ENCODE measurements around the gene IL1R2.
A peak's percentile ranks its signal among the peaks of the same experiment; 100 is the strongest.

Gene IL1R2

GRCh38 chr2:102069311-102069974 is 77.7 kb downstream of the IL1R2 start:
- peak overlapping the region; percentile 82 for H3K18ac ChIP-seq (ENCODE audit: low read length)
- no peak overlapping the region for H3K27ac ChIP-seq (replicated peaks; ENCODE audit: low read length)
- no peak overlapping the region for H2AK5ac ChIP-seq (ENCODE audit: low read depth, low read length)
- no peak overlapping the region for H4K8ac ChIP-seq (ENCODE audit: low read depth, low read length)
- no peak overlapping the region for H3K23ac ChIP-seq (ENCODE audit: low read depth, low read length, poor library complexity)
- H2BK15ac ChIP-seq (ENCODE audit: low read length): no peak overlapping the region
- no peak overlapping the region for H2BK120ac ChIP-seq (ENCODE audit: low read depth, low read length)
- H3K4me2 ChIP-seq (ENCODE audit: insufficient read depth, low read length, poor library complexity, severe bottlenecking): no peak overlapping the region
- H3K4me1 ChIP-seq (ENCODE audit: control insufficient read depth in 2 of 2, insufficient read depth in 1 of 2, low read depth in 1 of 2, low read length in 2 of 2): peaks cover 0 to 2% of the 10 kb centered on the region in 2 donors
- no peak overlapping the region for H3K14ac ChIP-seq (ENCODE audit: low read length)
- no peak overlapping the region for H3K9ac ChIP-seq (ENCODE audit: low read depth, low read length, poor library complexity)
- WGBS, 2 donors (ENCODE audit: extremely low coverage in 2 of 2, insufficient read length in 2 of 2, insufficient replicate concordance in 1 of 2): no CpG with 5 or more reads among the region's 8 CpGs
- no peaks in the 10 kb centered on the region for H3K36me3 ChIP-seq (replicated peaks in 1 of 2; ENCODE audit: control insufficient read depth in 2 of 2, insufficient read depth in 2 of 2, low read length in 2 of 2)
- no peak overlapping the region for H3K4ac ChIP-seq (ENCODE audit: low read length)
- H2BK5ac ChIP-seq (ENCODE audit: low read length): no peak overlapping the region
- no peaks in the 10 kb centered on the region for H3K79me1 ChIP-seq (ENCODE audit: low read depth, low read length)
- DNase-seq (ENCODE audit: low spot score): no peak
- no peak overlapping the region for H4K91ac ChIP-seq (ENCODE audit: low read depth, low read length, poor library complexity)
- no peaks in the 10 kb centered on the region for H3K27me3 ChIP-seq (ENCODE audit: control insufficient read depth in 3 of 3, insufficient read depth in 3 of 3, low read depth in 1 of 3, low read length in 3 of 3)
- H2BK12ac ChIP-seq (ENCODE audit: low read length): no peak overlapping the region
- H2AFZ ChIP-seq (ENCODE audit: low read length): no peak overlapping the region
- H3K9me3 ChIP-seq (replicated peaks in 1 of 2; ENCODE audit: control insufficient read depth in 2 of 2, insufficient read depth in 1 of 2, low read depth in 1 of 2, low read length in 2 of 2): no peaks in the 10 kb centered on the region
- no peak overlapping the region for H3K4me3 ChIP-seq (ENCODE audit: low read length in 2 of 2)

- no peak for DNase-seq (ENCODE audit: low spot score)
These were observed 78.4 kb downstream of the IL1R2 start for GRCh38 chr2:102070058-102070642.

GRCh38 chr2:102072741-102073140 is 81.0 kb downstream of the IL1R2 start:
- no peak overlapping the region for H3K4ac ChIP-seq (ENCODE audit: low read length)
- no peak overlapping the region for H4K91ac ChIP-seq (ENCODE audit: low read depth, low read length, poor library complexity)
- no peak overlapping the region for H2BK120ac ChIP-seq (ENCODE audit: low read depth, low read length)
- H2BK5ac ChIP-seq (ENCODE audit: low read length): no peak overlapping the region
- H3K4me1 ChIP-seq (ENCODE audit: control insufficient read depth in 2 of 2, insufficient read depth in 1 of 2, low read depth in 1 of 2, low read length in 2 of 2): no peaks in the 10 kb centered on the region
- no peak overlapping the region for H3K9ac ChIP-seq (ENCODE audit: low read depth, low read length, poor library complexity)
- H3K23ac ChIP-seq (ENCODE audit: low read depth, low read length, poor library complexity): no peak overlapping the region
- DNase-seq (ENCODE audit: low spot score): no peak
- no peak overlapping the region for H3K4me3 ChIP-seq (ENCODE audit: low read length in 2 of 2)
- H3K18ac ChIP-seq (ENCODE audit: low read length): no peak overlapping the region
- no peak overlapping the region for H3K14ac ChIP-seq (ENCODE audit: low read length)
- H2BK12ac ChIP-seq (ENCODE audit: low read length): no peak overlapping the region
- H3K9me3 ChIP-seq (replicated peaks in 1 of 2; ENCODE audit: control insufficient read depth in 2 of 2, insufficient read depth in 1 of 2, low read depth in 1 of 2, low read length in 2 of 2): no peaks in the 10 kb centered on the region
- no CpG with 5 or more reads among the region's 5 CpGs for WGBS, 2 donors (ENCODE audit: extremely low coverage in 2 of 2, insufficient read length in 2 of 2, insufficient replicate concordance in 1 of 2)
- H3K36me3 ChIP-seq (replicated peaks in 1 of 2; ENCODE audit: control insufficient read depth in 2 of 2, insufficient read depth in 2 of 2, low read length in 2 of 2): no peaks in the 10 kb centered on the region
- no peaks in the 10 kb centered on the region for H3K27me3 ChIP-seq (ENCODE audit: control insufficient read depth in 3 of 3, insufficient read depth in 3 of 3, low read depth in 1 of 3, low read length in 3 of 3)
- no peak overlapping the region for H2BK15ac ChIP-seq (ENCODE audit: low read length)
- H2AFZ ChIP-seq (ENCODE audit: low read length): no peak overlapping the region
- H4K8ac ChIP-seq (ENCODE audit: low read depth, low read length): no peak overlapping the region
- no peak overlapping the region for H3K4me2 ChIP-seq (ENCODE audit: insufficient read depth, low read length, poor library complexity, severe bottlenecking)
- H3K79me1 ChIP-seq (ENCODE audit: low read depth, low read length): no peaks in the 10 kb centered on the region
- no peak overlapping the region for H3K27ac ChIP-seq (replicated peaks; ENCODE audit: low read length)
- H2AK5ac ChIP-seq (ENCODE audit: low read depth, low read length): no peak overlapping the region

More at GRCh38 chr2:102070058-102070642, 78.4 kb downstream of the IL1R2 start:
- Histone ChIP-seq H3K36me3 (replicated peaks in 1 of 2; ENCODE audit: control insufficient read depth in 2 of 2, insufficient read depth in 2 of 2, low read length in 2 of 2) (no peaks in the 10 kb centered on the region), H2AK5ac (ENCODE audit: low read depth, low read length) (no peak overlapping the region), H3K14ac (ENCODE audit: low read length) (no peak overlapping the region), H2AFZ (ENCODE audit: low read length) (no peak overlapping the region), H2BK5ac (ENCODE audit: low read length) (no peak overlapping the region), H2BK15ac (ENCODE audit: low read length) (no peak overlapping the region), H3K9me3 (replicated peaks in 1 of 2; ENCODE audit: control insufficient read depth in 2 of 2, insufficient read depth in 1 of 2, low read depth in 1 of 2, low read length in 2 of 2) (no peaks in the 10 kb centered on the region), H3K18ac (ENCODE audit: low read length) (no peak overlapping the region), H4K91ac (ENCODE audit: low read depth, low read length, poor library complexity) (no peak overlapping the region), H2BK120ac (ENCODE audit: low read depth, low read length) (no peak overlapping the region), H4K8ac (ENCODE audit: low read depth, low read length) (no peak overlapping the region), H3K4ac (ENCODE audit: low read length) (no peak overlapping the region), H3K4me1 (ENCODE audit: control insufficient read depth in 2 of 2, insufficient read depth in 1 of 2, low read depth in 1 of 2, low read length in 2 of 2) (peaks cover 0 to 2% of the 10 kb centered on the region in 2 donors), H2BK12ac (ENCODE audit: low read length) (no peak overlapping the region), H3K9ac (ENCODE audit: low read depth, low read length, poor library complexity) (no peak overlapping the region), H3K4me3 (ENCODE audit: low read length in 2 of 2) (no peak overlapping the region), H3K23ac (ENCODE audit: low read depth, low read length, poor library complexity) (no peak overlapping the region), H3K79me1 (ENCODE audit: low read depth, low read length) (no peaks in the 10 kb centered on the region), H3K4me2 (ENCODE audit: insufficient read depth, low read length, poor library complexity, severe bottlenecking) (no peak overlapping the region), H3K27me3 (ENCODE audit: control insufficient read depth in 3 of 3, insufficient read depth in 3 of 3, low read depth in 1 of 3, low read length in 3 of 3) (no peaks in the 10 kb centered on the region), H3K27ac (replicated peaks; ENCODE audit: low read length) (no peak overlapping the region)
- no CpG with 5 or more reads among the region's 8 CpGs for WGBS, 2 donors (ENCODE audit: extremely low coverage in 2 of 2, insufficient read length in 2 of 2, insufficient replicate concordance in 1 of 2)

GRCh38 chr2:102073168-102073724 is 81.5 kb downstream of the IL1R2 start:
- Histone ChIP-seq H3K4ac (ENCODE audit: low read length) (no peak overlapping the region), H3K14ac (ENCODE audit: low read length) (no peak overlapping the region), H2AFZ (ENCODE audit: low read length) (no peak overlapping the region), H3K18ac (ENCODE audit: low read length) (no peak overlapping the region), H2BK12ac (ENCODE audit: low read length) (no peak overlapping the region), H3K4me3 (ENCODE audit: low read length in 2 of 2) (no peak overlapping the region), H3K27me3 (ENCODE audit: control insufficient read depth in 3 of 3, insufficient read depth in 3 of 3, low read depth in 1 of 3, low read length in 3 of 3) (no peaks in the 10 kb centered on the region), H3K4me1 (ENCODE audit: control insufficient read depth in 2 of 2, insufficient read depth in 1 of 2, low read depth in 1 of 2, low read length in 2 of 2) (no peaks in the 10 kb centered on the region), H4K91ac (ENCODE audit: low read depth, low read length, poor library complexity) (no peak overlapping the region), H2BK5ac (ENCODE audit: low read length) (no peak overlapping the region), H3K36me3 (replicated peaks in 1 of 2; ENCODE audit: control insufficient read depth in 2 of 2, insufficient read depth in 2 of 2, low read length in 2 of 2) (no peaks in the 10 kb centered on the region), H2BK120ac (ENCODE audit: low read depth, low read length) (no peak overlapping the region), H3K4me2 (ENCODE audit: insufficient read depth, low read length, poor library complexity, severe bottlenecking) (no peak overlapping the region), H3K79me1 (ENCODE audit: low read depth, low read length) (no peaks in the 10 kb centered on the region), H3K9ac (ENCODE audit: low read depth, low read length, poor library complexity) (no peak overlapping the region), H3K27ac (replicated peaks; ENCODE audit: low read length) (no peak overlapping the region), H3K9me3 (replicated peaks in 1 of 2; ENCODE audit: control insufficient read depth in 2 of 2, insufficient read depth in 1 of 2, low read depth in 1 of 2, low read length in 2 of 2) (no peaks in the 10 kb centered on the region), H2AK5ac (ENCODE audit: low read depth, low read length) (no peak overlapping the region), H3K23ac (ENCODE audit: low read depth, low read length, poor library complexity) (no peak overlapping the region), H2BK15ac (ENCODE audit: low read length) (no peak overlapping the region), H4K8ac (ENCODE audit: low read depth, low read length) (no peak overlapping the region)
- no CpG with 5 or more reads among the region's 2 CpGs for WGBS, 2 donors (ENCODE audit: extremely low coverage in 2 of 2, insufficient read length in 2 of 2, insufficient replicate concordance in 1 of 2)
- no peak for DNase-seq (ENCODE audit: low spot score)
